Choroid plexus epithelial cell (primary cell): ENCODE results near the gene OR52D1.

ENCODE experiments used
- DNase-seq: peaks from one replicate; pipeline ENCODE4 v3.0.0-alpha.2; 2010; ENCODE audit warnings: low read depth
- H3K4me3 ChIP-seq: 2 replicates; pipeline ENCODE4 v1.5.1; 2011; ENCODE audit warnings: low read depth, mild to moderate bottlenecking, control low read depth, low read length, moderate library complexity
- CTCF ChIP-seq: conservative IDR thresholded peaks from 2 replicates; pipeline ENCODE4 v1.5.1; 2011; ENCODE audit warnings: low read depth, mild to moderate bottlenecking, control low read depth, inconsistent platforms, low read length, moderate library complexity

OR52D1 gene

GRCh38 chr11:5508605-5509004 is 20.1 kb downstream of the OR52D1 start:
- H3K4me3 ChIP-seq = no peak overlapping the region
- no peak for DNase-seq
- TF ChIP-seq CTCF = no peak

DNA sequence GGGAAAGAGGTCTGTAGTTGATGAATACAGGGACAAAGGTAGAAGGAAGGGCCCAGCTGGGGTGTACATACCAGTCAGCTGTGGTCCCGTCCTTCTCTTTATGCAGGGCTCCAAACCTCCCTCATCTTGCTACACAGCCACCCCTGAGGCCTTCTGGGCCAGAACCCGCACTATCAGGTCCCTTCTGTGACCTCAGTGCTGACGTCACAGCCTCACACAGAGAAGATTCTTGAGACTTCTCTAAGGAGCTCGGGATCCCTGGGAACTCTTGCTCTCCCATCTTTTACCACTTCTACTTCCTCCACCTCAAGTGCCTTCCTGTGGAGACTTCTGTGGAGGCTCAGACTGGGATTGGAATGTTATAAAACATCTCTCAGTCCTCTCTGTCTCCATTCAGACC is 21.3 kb downstream of the OR52D1 start, which contains the start of gene UBQLN3:
Gene UBQLN3 (minus strand): TSS at position 155 of the 400 bp plus-strand sequence. CDS start 399 bp downstream, outside the sequence.
- no peak for TF ChIP-seq CTCF
- no peak for DNase-seq
- H3K4me3 ChIP-seq = no peak within 1 kb of the TSS

- H3K4me3 ChIP-seq = no peak overlapping the region
- no peak for TF ChIP-seq CTCF
- DNase-seq = no peak
Observed at GRCh38 chr11:5514841-5515240, 26.4 kb downstream of the OR52D1 start.

DNA sequence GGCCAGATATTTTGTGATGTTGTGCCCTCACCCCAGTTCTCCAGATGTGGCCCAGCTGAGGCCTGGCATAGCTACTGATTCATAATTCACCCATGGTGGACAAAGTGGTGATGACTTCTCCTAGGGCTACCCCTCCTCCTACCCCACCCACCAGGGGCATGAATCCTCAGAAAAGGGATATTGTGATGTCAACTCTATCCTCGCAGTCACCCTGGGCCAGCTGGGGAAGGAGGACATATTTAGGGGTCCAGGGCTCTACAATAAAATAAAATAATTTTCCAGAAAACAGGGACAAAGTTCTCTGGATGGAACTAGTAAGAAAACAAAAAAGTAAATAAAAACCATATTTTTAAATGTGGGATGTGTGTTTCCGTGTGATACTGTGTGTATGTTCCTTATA is 28.1 kb downstream of the OR52D1 start, which contains the start of gene UBQLNL:
Gene UBQLNL (minus strand): TSS at position 101 of the 400 bp plus-strand sequence. CDS start 258 bp downstream, outside the sequence.
- DNase-seq = no peak
- TF ChIP-seq CTCF = no peak
- no peak within 1 kb of the TSS for H3K4me3 ChIP-seq

DNA sequence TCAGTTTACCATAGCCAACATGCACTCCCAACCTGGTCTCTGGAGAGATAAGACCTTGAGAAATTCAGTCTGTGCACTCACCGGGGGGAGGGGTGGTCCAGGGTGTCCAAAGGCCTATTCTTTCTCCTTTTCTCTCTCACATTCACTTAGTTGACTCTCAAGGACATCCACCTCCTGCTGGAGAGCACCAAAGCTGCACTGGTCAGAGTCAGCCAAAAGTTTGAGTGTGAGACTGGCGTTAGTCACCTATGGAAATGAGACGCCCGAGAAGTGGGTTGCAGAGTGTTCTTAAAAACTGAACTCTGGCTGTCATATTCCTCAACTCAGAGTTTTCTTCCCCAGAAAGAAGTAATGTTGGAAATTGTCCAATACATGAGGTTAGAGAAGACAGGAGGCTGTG is 33.1 kb downstream of the OR52D1 start:
- no peak for DNase-seq
- TF ChIP-seq CTCF = no peak
- no peak overlapping the region for H3K4me3 ChIP-seq

- no peak for TF ChIP-seq CTCF
- H3K4me3 ChIP-seq = no peak overlapping the region
- no peak for DNase-seq
Observed at GRCh38 chr11:5522308-5522707, 33.8 kb downstream of the OR52D1 start.

- no peak overlapping the region for H3K4me3 ChIP-seq
- DNase-seq = no peak
- no peak for TF ChIP-seq CTCF
Observed at GRCh38 chr11:5524756-5525155, 36.3 kb downstream of the OR52D1 start.
